Stimulated activated CD4-positive, alpha-beta T cell treated with anti-CD3 and anti-CD28 coated beads, Interleukin-4, amount 100 ng/mL, for 24 hours (primary cell): Measurements from ENCODE around the gene GAK.

Experiments
- DNase-seq: peaks from one replicate; pipeline ENCODE4 v3.0.0-alpha.2; 2020

The GAK gene

DNA sequence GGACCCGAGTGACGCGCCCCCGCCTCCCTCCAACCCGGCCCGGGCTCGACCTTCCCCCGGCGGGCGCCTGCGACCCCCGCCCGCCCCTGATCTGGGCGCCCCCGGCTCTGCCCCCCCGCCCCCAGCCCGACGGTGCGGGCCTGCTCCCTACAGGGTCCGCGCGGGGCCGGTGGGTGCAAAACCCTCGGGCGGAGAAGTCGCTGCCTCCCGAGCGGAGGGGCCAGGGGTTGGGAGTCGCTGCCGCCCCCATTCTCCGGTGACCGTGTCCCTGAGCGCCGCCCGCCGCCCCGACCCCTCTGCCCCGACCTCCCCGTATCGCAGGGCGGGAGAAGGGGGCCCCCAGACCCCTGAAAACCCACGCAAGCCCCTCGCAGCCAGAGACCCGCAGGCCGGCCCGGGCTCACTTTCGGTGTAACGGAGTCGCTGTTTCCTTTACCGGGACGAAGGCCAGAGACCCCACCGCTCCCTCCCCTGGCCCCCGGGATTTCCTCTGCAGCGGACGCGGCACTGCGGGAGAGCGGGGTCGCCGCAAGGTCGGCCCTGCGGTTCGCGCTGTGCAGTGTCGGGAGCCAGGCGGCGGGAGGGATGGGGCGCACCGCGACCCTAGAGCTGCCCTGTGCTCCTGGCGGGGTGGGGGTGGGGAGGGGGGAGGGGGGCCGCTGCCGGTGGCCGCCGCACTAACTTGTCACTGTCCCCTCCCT is 105.5 kb downstream of the GAK start:
- no peak for DNase-seq

DNA sequence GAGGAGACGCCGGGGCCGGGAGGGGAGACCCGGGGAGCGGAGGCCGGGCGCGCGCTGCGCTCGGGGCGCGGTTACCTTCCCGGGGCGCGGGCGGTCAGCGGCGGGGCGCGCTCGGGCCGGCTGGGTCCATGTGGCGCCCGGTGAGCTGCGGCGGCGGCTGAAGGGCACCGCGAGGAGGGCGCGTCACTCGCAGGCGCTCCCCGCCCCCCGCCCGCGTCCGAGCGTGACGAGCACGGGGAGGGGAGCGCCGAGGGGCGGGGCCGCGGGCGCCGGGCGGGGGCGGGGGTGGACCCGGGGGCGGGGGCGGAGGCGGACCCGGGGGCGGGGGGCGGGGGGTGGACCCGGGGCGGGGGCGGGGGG is 106.2 kb downstream of the GAK start, which contains the start of gene CPLX1:
TSS of gene CPLX1 (minus strand) at position 159 of the 360 bp plus-strand sequence. CDS start 1,607 bp downstream, outside the sequence.
- DNase-seq = no peak

DNA sequence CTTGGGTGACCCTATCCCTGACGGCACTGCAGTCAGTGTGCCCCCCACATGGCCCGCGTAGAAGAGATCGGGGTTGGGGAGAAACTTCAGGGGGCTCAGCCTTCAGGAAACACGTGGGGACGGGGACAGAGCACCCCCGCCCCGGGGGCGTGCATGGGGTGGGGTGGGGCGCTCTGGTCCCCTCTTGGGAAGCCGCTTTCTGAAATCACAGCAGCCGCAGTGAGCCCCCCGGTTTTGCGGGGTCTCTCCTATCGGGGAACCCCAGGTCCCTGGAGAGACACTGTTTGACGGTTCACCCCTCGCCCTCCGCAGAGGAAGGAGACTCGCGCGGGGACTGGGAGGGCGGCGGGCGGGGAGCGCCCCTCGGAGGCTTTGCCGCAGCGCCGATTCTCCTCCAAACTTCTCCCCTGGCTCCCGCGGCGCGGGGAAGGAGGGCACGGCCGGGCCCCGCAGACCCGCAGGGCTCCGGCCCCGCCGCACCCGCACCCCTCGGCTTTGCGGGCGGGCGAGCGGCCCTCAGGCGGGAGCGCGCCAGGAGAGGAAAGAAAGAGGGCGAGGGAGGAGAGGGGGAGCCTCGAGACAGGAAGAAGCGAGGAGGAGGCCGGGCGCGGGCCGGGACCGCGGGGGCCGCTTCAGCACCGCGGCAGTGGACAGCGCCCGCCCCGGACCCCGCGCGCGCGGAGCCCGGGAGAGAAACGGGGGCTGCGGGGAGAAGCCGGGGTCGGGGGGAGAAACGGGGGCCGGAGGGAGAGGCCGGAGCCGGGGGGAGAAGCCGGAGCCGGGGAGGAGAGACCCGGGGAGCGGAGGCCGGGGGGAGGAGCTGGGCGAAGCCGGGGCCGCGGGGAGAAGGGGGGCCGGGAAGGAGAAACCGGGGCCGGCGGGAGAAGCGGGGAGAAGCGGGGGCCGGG is 106.8 kb downstream of the GAK start:
- no peak for DNase-seq

DNA sequence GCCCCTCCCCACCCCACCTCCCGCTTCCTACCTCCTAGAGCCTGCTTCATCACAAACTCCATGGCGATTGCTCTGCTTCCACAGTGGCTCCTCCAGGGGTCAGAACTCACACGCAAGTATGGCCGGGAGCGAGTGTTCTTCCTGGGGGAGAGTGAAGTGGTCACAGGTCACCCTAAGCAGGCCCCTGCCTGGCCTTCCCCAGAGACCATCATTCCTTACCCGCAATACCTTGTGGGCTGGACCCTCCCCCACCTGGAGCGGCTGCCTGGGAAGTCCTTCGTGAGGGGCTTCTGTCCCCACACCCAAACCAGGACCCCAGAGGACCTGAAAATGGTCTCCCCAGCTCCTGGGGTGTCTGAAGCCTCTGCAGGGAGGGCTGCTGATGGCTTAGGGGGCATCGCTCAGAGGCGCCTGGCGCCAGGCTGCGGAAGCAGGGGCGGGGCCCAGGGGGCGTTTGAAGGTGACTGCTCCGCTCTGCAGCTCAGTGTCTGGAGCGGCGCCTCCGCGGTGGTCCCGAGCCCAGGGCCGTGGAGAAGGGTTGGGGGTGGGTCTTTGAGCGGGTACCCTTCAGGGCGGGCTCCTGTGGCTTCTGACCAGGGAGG is 107.6 kb downstream of the GAK start:
- no peak for DNase-seq

DNA sequence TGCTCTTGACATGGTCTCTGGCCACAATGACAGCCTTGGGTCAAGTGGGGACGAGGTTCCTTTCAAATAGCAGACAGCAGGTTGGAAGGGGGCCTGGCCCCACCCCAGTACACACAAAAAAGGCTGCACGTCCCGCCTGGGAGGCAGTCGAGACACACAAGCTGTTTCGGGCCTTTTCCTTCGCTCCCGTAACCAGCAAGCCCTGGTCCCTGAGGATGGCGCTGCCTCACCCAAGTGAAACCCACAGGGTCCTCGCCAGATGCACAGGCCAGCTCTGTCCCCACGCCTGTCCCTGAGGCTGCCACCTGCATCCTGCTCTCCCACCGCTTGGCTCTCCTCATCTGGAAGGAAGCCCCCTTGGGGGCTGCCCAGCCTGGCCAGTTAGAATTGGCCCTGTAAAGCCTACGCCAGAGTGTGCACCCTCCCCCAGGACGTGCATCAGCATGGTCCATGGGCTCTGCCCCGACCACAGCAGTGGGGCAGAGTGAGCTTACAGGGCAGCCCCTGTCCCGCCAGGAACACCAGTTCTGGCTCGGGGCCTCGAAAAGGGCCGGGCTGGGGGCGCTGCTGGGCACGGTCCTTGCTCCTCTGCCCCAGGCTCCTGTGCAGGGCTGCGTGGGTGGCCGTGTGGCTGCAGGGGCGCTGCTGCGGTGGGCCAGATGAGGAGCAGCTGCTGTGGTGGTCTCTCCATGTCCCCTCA is 108.2 kb downstream of the GAK start:
- DNase-seq = no peak

DNA sequence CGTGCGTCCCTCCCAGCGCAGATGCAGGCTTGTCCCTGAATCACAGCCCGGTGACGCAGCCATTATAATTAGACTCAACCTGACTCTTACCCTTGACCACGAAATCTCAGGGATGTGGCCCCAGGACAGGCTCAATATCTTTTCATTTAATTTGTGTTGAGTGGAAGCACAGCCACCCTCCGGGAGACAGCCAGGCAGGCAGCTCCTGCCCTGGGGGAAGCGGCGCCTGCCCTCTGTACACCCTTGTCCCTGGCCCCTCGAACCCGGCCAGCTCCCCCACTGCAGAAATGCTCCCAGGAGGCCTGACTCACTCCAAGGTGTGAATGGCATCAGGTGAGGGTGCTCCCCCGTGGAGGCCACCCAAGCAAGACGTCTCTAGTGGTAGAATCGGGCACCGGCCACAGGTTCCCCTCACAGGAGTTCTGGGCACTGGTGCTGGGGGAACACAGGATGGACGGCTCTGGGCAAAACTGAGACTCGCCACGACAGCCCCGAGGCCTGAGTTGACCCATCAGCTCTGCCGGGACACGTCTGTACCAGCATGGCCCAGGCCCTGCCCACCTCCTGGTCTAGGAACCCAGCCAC is 108.8 kb downstream of the GAK start:
- DNase-seq = no peak

DNA sequence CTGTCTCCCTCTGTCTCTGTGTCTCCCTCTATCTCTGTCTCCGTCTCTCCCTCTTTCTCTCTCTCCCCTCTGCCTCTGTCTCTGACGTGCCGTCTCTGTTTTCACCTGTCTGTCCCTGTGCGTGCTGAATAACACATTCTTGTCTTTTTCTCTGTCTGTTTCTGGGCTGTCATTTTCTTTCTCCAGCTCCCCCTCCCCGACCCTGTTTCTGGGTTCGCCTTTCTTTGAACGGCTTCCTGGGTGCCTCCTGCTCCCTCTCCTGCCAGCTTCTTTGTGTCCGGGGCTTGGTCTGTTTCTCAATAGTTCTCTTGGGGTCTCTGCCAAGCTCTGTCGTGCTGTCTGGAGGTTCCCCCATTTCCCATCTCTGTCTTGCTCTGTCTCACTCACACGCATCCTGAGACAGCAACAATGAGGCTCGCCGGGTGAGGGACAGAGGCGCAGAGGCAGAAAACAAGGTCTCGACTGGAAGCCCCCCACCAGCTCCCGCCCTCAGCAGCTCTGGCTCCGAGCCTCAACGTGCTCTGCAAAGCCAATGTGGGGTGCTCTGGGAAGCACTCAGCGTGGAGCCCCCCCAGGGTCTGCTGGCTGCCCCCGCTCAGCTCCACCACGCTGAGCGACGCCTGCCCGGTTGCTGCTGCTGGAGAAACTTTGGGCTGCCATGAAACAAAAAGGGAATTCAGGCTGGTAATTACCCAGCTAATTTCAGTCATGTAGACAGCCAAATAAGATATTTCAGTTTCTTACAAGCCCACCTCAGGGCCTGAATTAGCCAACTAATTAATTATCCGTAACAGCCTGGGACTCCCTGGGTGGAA is 109.5 kb downstream of the GAK start:
- no peak for DNase-seq

DNA sequence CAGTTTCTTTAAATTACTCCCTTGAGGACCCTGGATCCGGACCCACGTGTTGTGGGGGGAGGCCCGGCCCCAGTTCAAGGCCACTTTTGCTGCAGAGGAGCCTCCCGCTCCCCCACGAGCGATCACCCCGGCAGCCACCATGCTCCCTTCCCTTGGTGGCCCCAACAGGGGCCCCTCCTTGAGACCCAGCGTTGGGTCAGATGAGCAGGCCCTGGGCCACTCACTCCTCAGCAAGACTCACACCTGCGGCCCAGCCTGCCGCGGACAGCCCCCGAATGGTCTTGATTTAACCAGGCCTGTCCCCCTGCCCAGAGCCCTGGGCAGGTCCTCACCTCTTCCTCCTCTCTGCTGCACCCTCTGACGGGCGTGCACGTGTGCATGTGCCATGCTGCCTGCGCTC is 110.5 kb downstream of the GAK start:
- DNase-seq = no peak

DNA sequence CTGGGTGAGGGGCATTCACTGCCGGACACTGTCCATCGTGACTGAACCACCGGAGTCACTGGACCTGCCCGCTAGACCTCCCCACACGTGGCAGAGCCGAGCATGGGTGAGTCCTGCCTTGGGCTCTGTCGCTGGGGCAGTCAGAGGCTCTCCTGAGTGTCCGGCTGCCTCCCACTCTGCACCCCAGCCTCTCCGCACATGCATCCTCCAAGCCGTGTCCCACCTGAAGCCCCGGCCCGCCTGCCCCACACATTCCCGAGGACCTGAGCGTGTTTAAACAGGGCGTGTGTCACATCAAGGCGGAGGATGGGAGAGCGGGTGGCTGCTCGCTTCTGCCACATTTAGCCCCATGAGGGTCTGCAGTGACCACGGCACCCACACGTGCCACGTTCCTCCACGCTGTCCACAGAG is 110.9 kb downstream of the GAK start:
- no peak for DNase-seq

DNA sequence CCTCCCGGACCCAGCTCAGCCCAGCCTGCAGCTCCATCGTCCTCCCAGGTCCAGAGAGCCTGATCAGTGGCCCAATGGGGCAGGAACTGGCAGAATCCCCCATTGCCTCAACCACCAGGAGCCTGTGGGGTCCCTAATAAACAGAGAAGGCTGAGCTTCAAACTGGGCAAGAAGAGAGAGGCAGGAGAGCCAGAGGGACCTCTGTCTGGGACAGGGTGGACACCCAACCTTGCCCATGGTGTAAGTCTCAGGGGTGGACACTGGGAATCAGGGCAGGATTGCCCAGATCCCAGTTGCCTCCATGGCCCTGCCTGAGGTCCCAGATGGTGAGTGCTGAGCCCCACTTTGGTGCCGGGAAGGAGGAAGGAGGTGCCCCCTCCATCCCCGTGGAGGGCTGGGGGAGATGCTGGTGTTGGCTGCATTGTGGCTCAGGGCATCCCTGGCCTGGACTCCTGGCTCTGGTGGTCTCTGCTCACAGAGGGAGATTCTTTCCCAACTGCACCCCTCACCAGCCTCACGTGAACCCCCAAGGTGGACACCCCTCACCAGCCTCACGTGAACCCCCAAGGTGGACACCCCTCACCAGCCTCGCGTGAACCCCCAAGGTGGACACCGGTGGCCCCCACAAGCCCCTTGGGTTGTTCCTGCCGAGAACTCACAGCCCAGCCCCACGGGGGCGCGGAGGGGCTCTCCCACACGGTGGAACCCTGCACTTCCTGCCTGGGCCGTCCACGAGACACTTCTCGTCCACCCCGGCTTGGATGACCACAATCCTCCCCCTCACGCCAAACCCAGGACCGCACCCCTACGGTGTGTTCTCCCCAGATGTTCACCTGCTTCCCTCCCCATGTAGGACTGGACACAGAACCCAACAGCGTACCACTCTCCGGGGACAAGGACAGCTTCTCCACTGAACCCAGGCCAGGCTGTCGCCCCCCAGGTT is 111.6 kb downstream of the GAK start:
- no peak for DNase-seq

DNA sequence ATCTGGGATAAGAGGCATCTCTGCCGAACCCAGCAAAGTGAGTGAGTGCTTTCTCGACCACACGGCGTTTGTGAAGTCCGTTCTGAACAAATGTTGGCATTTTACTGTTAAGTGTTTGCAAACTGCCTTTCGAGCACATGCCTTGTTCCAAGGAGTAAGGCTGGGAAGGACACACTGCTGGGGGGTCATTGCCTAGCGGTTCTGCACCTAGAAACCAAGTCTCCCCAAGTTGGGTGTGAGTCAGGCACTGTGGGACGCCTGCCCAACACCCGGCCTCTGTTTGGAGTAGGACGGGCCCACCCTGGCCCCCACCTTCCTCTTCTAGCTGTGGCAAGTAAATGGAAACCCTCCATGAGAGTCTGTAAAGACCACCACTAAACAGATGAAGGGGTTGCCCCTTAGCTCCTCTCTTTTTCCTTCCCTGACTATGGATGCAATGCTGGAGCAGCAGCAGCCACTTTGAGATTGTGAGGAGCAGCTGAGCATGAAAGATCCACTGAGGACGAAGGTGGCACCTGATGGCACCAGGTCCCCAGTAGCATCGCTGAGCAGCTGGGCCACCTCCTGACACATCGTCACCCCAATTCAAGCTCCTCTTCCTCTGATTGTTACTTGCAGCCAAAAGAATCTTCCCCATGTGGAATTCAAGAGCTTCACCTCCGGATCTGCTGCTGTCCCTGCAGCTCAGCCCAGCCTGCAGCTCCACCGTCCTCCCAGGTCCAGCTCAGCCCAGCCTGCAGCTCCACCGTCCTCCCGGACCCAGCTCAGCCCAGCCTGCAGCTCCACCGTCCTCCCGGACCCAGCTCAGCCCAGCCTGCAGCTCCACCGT is 112.5 kb downstream of the GAK start:
- DNase-seq = no peak

DNA sequence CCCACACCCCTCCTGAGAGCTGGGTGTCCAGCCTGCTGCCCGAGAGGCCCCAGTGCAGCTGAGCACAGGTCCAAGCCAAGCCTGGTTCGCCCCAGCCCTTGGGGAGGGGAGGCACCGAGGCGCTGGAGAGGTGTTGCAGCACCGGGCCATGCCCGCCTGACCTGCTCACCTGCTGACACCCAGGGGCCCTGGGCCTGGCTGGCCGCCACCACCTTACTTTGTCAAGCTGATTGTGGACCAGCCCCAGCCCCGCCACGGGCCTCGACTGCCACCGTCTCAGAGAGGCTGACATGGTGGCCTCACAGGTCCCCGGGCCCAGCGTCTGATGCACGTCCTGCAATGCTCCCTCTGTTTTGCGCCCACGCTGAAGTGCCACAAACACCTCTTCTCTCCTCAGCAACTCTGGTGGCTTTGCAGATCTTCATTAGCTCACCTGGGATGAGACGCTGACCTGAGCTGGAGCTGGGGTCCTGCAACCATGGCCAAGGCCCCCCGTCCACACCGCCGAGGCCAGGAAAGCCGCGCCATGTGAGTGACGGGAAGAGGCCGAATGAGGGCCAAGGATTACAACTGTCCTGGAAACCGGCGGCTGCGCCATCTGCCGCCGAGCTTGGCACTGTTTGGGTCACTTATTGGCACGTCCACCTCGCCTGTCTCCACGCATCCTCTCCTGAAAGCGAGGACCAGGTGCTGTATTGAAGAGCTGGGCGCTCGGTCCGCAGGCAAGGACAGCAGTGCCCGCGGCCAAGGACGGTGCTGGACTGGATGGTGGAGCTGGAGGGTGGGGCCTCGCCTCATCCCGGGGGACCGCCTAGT is 113.8 kb downstream of the GAK start:
- no peak for DNase-seq

DNA sequence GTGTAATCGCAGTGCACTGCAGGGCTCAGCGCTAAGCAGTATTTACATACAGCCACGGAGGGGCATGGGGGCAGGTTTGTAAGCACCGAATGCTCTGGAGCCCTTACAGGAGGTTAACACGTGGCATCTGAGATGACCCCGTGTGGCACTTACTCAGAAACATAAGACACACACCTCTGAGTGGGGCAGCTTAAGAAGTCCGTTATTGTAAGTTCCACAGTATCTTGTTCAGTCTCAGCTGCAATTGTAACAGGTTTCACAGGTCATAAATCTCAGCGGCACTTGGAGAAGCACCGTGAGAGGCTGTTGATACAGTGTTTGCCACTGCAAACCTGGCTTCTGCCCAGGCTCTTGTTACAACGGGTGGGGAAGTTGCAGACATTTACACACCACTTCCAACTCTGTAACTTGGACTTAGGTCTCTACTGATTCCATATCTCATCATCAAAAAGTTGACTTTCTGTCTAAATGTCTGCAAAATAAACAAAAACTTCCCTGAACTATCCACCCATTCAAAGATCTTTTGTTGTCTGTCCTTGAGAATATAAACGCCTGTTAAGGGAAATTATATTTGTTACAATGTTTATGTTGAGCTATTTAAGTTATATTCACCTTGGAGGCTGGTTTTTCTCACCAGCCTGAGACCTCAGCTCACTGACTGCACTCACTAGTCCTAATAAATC is 116.5 kb downstream of the GAK start:
- no peak for DNase-seq

DNA sequence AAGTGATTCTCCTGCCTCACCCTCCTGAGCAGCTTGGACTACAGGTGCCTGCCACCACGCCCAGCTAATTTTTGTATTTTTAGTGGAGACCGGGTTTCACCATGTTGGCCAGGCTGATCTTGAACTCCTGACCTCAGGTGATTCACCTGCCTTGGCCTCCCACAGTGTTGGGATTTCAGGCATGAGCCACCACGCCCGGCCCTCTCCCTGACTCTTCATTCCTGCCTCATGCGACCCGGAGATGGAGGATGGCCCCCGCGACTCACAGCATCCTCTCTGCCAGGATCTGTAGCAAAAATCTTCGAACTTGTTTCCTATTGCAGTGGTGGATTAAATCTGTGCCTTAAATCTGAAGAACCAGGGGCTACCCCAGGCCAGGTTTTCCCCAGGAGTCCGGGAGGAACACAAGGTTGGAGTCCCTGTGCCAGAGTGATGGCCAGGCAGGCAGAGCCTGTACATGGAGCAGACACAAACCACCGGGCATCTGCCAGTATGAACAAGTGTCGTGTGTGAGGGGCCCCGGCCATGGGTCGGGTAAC is 117.7 kb downstream of the GAK start:
- no peak for DNase-seq

DNA sequence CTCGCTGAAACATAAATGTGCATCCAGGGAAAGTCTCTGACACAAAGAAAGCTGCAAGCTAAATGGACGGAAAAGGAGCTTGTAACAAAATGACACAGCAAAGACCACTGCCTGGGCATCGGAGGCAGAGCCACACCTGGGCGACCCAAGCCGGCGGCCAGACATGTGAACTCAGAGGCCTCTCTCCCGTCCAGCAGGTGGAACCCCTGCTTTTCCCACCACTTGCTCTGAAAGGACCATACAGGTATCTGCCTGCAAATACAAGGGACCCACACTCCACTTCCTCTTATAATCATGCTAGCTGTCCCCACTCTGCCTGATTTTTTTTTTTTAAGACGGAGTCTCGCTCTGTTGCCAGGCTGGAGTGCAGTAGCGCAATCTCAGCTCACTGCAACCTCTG is 118.2 kb downstream of the GAK start:
- DNase-seq = no peak

DNA sequence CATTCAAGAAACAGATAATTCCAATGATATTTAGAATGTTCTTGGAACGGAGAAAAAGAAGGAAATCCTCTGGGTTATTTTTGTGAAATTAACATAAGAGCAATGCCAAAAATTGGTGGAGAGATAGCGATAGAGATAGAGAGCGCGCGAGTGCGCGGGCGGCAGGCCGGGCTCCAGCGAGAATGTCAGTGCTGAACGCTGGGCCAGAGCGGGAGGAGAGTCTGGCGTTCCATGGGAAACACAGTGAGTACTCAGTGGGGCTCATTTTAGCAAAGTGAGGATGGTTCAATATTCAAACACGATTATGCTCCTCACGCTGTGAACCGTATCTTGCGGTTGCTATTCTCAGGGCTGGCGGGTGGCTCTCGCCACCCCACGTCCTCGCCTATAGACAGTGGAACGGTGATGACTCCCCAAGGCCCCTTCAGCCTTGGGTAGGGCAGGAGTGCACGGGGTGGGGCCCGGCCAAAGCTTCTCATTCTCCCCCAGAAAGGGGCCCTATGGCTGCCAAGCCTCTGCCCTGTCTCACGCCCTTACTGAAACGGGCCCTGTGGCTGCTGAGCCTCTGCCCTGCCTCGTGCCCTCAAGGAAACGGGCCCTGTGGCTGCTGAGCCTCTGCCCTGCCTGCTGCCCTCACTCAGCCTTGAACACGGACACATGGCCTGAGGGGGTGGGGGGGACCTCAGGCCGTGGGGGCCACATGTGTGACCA is 123.1 kb downstream of the GAK start:
- no peak for DNase-seq

DNA sequence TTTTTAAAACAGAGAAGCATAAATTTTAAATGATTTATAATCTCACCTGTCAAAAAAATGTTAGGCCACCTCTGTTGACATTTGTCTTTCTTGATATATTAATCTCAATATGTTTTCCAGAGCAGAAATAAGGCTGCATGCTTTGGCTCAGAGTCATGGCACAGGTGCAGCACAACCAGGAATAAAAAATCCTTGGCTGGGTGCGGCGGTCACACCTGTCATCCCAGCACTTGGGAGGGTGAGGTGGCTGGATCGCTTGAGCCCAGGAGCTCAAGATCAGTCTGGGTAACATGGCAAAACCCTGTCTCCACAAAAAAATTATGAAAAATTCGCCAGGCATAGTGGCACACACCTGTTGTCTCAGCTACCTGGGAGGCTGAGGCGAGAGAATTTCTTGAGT is 124.3 kb downstream of the GAK start:
- DNase-seq = no peak
